ENCODE results near the gene ARMH2. TPM values are rescaled to one million over a fixed set of nuclear protein-coding genes. Genes with fewer than 3 reads are reported as not detected.

The ARMH2 gene
- total RNA-seq, 2 donors from 2014 or later = not detected

GRCh38 chr6:24778121-24778520 lies 20.6 kb downstream of the ARMH2 start:
- no peaks in the 10 kb centered on the region for H3K27me3 Mint-ChIP-seq (ENCODE audit: insufficient read depth)
- Histone ChIP-seq H3K4me1 (ENCODE audit: control insufficient read depth, insufficient read depth, low read length) (no peaks in the 10 kb centered on the region), H3K27me3 (ENCODE audit: control insufficient read depth, insufficient read depth, low read length, poor library complexity, severe bottlenecking) (no peaks in the 10 kb centered on the region), H3K9ac (ENCODE audit: extremely low read depth, low read length, poor library complexity, severe bottlenecking) (no peak overlapping the region), H3K36me3 (ENCODE audit: control insufficient read depth, insufficient read depth, low read length) (peaks cover 44% of the 10 kb centered on the region), H3K9me3 (ENCODE audit: control insufficient read depth, low read length) (no peaks in the 10 kb centered on the region), H3K27ac (ENCODE audit: low read depth, low read length) (no peak overlapping the region), H3K4me3 (ENCODE audit: low read length) (peak overlapping the region; percentile 92)
- no peak overlapping the region for H3K27ac Mint-ChIP-seq
- peaks cover 10% of the 10 kb centered on the region for H3K4me1 Mint-ChIP-seq
- WGBS, 2 experiments (ENCODE audit: insufficient coverage in 1 of 2, insufficient read length in 1 of 2) = 86 to 95% methylated on average over 1 of the region's 1 CpG
- H3K9me3 Mint-ChIP-seq = no peaks in the 10 kb centered on the region
- no peak overlapping the region for H3K4me3 Mint-ChIP-seq
- TF ChIP-seq CTCF (conservative IDR thresholded peaks at IDR 0.05) = no peak
- H3K36me3 Mint-ChIP-seq (ENCODE audit: low read depth) = peaks cover 39% of the 10 kb centered on the region
- no peak for DNase-seq

GRCh38 chr6:24777227-24777626 lies 21.5 kb downstream of the ARMH2 start:
- Mint-ChIP-seq H3K4me1 (peaks cover 10% of the 10 kb centered on the region), H3K36me3 (ENCODE audit: low read depth) (peaks cover 32% of the 10 kb centered on the region), H3K27me3 (ENCODE audit: insufficient read depth) (no peaks in the 10 kb centered on the region), H3K9me3 (no peaks in the 10 kb centered on the region), H3K4me3 (no peak overlapping the region), H3K27ac (no peak overlapping the region)
- Histone ChIP-seq H3K9ac (ENCODE audit: extremely low read depth, low read length, poor library complexity, severe bottlenecking) (no peak overlapping the region), H3K27ac (ENCODE audit: low read depth, low read length) (no peak overlapping the region), H3K4me3 (ENCODE audit: low read length) (peak overlapping the region; percentile 92), H3K4me1 (ENCODE audit: control insufficient read depth, insufficient read depth, low read length) (no peaks in the 10 kb centered on the region), H3K9me3 (ENCODE audit: control insufficient read depth, low read length) (no peaks in the 10 kb centered on the region), H3K36me3 (ENCODE audit: control insufficient read depth, insufficient read depth, low read length) (peaks cover 35% of the 10 kb centered on the region), H3K27me3 (ENCODE audit: control insufficient read depth, insufficient read depth, low read length, poor library complexity, severe bottlenecking) (no peaks in the 10 kb centered on the region)
- DNase-seq = no peak
- TF ChIP-seq CTCF (conservative IDR thresholded peaks at IDR 0.05) = no peak
- 100% methylated on average over 1 of the region's 1 CpG; no CpG with 5 or more reads in 1 of the 2 experiments for WGBS, 2 experiments (ENCODE audit: insufficient coverage in 1 of 2, insufficient read length in 1 of 2)

GRCh38 chr6:24775520-24776058 lies 23.1 kb downstream of the ARMH2 start:
- no peaks in the 10 kb centered on the region for H3K27me3 ChIP-seq (ENCODE audit: control insufficient read depth, insufficient read depth, low read length, poor library complexity, severe bottlenecking)
- Mint-ChIP-seq H3K27me3 (ENCODE audit: insufficient read depth) (no peaks in the 10 kb centered on the region), H3K27ac (peak overlapping the region; percentile 95), H3K4me3 (peak overlapping the region; percentile 99), H3K4me1 (peaks cover 10% of the 10 kb centered on the region), H3K36me3 (ENCODE audit: low read depth) (peaks cover 18% of the 10 kb centered on the region), H3K9me3 (no peaks in the 10 kb centered on the region)
- H3K27ac ChIP-seq (ENCODE audit: low read depth, low read length) = no peak overlapping the region
- no peak for TF ChIP-seq CTCF (conservative IDR thresholded peaks at IDR 0.05)
- WGBS, 2 experiments (ENCODE audit: insufficient coverage in 1 of 2, insufficient read length in 1 of 2) = 12 to 13% methylated on average over 14 to 20 of the region's 20 CpGs
- H3K9me3 ChIP-seq (ENCODE audit: control insufficient read depth, low read length) = no peaks in the 10 kb centered on the region
- H3K9ac ChIP-seq (ENCODE audit: extremely low read depth, low read length, poor library complexity, severe bottlenecking) = peak overlapping the region; percentile 94
- no peak for DNase-seq
- H3K36me3 ChIP-seq (ENCODE audit: control insufficient read depth, insufficient read depth, low read length) = peaks cover 20% of the 10 kb centered on the region
- H3K4me3 ChIP-seq (ENCODE audit: low read length) = peak overlapping the region; percentile 92
- H3K4me1 ChIP-seq (ENCODE audit: control insufficient read depth, insufficient read depth, low read length) = no peaks in the 10 kb centered on the region

Data from endodermal cell (in vitro differentiated cells).